NCI-H2196 treated with DMSO at 0.1 percent for 48 hours (cell line): ENCODE measurements around the gene ACSL5.
"Not testable (repeated sequence)": the region's sequence is repeated elsewhere in the genome, so short reads cannot be mapped to it uniquely, and the experiment has no call there.

ENCODE experiments used
- DNase-seq: peaks from one replicate; lab custom pipeline; 2025; ENCODE audit not compliant: unreplicated experiment; lab: John Stamatoyannopoulos, UW

The ACSL5 gene

GRCh38 chr10:112349521-112350085 lies 24.3 kb upstream of the ACSL5 start:
- no peak for DNase-seq

GRCh38 chr10:112351146-112351545 lies 22.8 kb upstream of the ACSL5 start:
- DNase-seq, result no peak

- no peak for DNase-seq
These were observed 21.9 kb upstream of the ACSL5 start for GRCh38 chr10:112352044-112352443.

GRCh38 chr10:112353046-112353445 lies 20.9 kb upstream of the ACSL5 start:
- no peak for DNase-seq

DNA sequence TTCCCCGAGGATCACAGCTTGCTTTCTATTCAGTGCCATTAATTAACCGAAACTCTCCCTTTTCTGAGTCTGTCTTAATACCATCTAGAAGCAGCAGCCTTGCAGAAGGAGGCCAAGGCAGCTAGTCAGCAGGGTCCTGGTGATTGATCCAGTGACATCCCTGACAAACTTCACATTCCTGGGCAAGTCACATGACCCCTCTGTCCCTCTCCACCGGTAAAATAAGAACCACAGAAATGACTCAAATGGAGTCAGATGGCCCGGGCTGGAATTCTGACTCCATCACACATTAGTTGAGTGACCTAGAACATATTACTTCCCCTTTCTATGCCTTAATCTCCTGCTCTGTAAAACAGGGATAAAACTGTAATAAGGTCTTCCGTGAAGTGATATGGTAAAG lies 17.2 kb upstream of the ACSL5 start:
- DNase-seq, result no peak

- no peak for DNase-seq
These were observed 14.2 kb upstream of the ACSL5 start for GRCh38 chr10:112359606-112360307.

DNA sequence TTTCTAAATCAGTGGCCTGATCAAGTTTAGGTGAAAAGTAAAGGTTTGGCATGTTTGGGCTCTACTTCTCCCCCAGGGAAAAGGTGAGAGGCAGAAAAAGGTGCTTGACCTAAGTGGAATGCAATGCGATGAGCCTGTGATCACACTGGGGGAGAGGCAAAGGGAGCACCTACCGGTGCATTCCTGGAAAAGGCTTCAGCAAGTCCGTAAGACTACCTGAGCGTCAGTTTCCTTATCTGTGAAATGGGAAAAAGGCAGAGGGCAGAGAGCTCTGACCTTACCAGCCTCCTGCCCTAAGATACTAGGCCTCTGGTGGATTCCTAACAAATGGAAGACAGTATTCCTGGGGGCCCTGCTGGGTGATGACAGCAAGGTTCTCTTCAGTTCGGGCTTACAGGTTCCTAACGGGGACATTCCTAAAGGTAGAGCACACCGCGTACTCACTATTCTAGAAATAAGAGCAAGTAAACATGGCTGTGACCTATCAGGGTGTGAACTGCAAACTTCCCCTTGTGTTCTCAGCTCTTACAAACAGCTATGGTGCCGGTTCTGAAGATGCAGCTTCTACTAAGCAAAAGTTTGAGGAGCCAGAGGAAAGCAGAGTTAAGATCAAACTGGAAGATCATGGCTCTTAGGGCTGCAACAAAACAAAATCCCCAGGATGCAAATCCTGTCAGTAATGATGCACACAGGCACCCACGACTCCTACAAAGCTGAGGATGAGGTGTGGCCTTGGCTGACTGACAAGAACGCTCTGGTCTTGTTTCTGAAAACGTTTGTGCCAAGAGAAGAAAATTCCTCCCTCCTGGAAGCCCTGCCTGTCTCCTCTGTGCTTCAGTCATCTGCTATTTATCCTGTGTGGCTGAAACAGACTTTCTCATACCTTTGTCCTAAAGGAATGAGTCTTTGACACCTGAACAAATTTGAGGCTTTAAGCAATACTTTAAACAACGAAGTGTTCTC lies 13.3 kb upstream of the ACSL5 start:
- DNase-seq, result no peak

GRCh38 chr10:112361951-112362751 lies 11.8 kb upstream of the ACSL5 start:
- no peak for DNase-seq

DNA sequence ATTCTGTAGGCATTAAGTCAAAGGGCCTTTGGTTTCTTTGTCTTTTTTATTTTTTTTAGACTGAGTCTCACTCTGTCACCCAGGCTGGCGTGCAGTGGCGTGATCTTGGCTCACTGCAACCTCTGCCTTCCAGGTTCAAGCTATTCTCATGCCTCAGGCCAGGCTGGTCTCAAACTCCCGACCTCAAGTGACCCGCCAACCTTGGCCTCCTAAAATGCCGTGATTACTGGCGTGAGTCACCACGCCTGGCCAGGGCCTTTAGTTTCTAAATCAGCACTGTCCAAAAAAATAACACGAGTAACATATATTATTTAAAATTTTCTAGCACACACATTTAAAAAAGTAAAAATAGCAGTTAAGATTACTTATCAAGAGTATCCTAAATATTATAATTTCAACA lies 11.1 kb upstream of the ACSL5 start:
- no peak for DNase-seq

DNA sequence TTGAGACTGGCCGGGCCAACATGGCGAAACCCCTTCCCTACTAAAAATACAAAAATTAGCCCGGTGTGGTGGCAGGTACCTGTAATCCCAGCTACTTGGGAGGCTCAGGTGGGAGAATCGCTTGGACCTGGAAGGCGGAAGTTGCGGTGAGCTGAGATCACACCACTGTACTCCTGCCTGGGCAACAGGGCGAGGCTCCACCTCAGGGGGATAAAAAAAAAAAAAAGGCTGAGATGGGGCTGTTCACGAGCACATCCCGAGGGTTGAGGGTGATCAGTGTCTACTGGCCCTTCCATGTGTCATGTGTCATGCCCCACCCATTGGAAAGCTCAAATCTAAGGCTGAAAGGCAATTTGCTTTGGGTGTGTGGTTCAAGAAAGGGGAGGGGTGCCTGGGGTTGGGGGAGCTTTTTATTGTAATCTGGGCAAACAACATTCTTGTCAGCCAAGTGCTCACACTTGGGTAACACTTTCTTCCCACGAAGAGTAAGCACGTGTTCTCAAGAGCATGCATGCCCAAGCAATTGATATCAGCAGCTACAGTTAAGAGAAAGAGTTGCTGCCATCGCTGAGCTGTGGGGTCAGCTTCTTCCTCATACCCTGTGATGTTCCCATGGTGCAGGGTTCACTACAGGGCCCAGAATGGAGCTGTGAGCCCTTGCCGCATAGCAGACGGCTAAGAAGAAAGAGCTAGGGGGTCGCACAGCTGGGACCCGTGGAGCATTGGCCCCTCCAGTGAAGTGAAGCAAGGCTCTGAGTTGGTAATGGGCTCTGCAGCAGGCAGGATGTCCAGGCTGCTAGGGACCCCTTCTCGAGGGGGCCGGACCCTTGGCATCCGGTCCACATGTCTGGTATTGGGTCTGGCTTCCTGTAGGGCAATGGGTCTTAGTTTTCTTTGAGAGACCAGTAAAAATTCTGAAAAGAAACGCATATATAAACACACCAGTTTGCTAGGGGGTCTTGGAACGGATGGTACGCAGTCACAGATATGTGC lies 9.9 kb upstream of the ACSL5 start:
- no peak for DNase-seq

DNA sequence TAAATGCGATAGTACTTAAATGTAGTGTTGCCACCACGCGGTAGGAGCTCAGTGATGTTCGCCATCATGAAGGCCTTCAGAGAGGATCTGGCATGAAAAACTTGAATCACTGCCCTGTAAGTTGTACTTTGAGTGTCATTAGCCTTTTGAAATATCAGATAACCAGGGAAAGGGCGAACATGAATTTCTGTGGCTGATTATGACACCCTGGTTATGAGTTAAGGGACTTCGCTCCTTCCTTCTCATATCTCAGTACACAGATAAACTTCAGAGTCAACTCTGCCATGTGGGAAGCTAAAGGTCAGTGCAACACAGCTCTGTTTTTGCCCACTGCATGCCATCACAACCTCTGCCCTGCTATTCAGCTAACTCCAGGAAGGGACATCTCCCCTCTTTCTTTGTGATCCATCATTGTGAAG lies 8.9 kb upstream of the ACSL5 start:
- no peak for DNase-seq

- DNase-seq, result no peak
These were observed 8.5 kb upstream of the ACSL5 start for GRCh38 chr10:112365451-112365850.

DNA sequence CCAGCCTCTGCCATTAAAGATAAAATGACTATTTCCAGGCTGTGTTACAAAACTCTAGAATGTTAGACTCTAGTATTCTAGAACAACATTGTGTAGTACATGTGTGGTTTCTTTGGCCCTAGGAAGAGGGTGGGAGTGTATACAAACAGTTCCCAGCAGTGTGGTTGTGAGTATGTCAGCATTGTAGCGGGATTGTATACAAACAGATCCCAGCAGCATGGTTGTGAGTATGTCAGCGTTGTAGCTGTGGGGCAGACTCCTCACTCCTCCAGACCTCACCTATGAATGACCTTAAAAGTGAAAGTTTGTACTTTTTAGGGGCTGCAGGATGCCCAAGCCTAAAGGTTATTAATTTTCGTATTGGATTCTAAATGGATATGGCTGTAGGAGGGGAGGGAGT lies 6.9 kb upstream of the ACSL5 start:
- DNase-seq, result no peak

- DNase-seq, result no peak
These were observed 6.4 kb upstream of the ACSL5 start for GRCh38 chr10:112367516-112367915.

DNA sequence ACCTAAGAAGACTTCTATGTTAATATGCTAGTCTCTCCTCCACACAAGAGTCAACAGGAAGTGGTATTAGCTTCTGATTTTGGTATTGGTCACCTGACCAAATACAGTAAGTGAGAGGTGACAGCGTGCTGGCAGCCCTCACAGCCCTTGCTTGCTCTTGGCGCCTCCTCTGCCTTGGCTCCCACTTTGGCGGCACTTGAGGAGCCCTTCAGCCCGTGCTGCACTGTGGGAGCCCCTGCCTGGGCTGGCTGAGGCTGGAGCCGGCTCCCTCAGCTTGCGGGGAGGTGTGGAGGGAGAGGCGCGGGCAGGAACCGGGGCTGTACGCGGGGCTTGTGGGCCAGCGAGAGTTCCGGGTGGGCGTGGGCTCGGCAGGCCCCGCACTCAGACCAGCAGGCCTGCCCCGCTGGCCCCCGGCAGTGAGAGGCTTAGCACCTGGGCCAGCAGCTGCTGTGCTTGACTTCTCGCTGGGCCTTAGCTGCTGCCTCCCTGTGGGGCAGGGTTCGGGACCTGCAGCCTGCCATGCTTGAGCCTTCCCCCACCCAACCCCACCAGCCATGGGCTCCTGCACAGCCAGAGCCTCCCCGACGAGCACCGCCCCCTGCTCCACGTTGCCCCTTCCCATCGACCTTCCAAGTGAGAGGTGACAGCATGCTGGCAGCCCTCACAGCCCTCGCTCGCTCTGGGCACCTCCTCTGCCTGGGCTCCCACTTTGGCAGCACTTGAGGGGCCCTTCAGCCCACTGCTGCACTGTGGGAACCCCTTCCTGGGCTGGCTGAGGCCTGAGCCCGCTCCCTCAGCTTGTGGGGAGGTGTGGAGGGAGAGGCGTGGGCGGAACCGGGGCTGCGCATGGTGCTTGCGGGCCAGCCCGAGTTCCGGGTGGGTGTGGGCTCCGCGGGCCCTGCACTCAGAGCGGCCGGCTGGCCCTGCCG lies 4.2 kb upstream of the ACSL5 start:
- DNase-seq, result no peak

GRCh38 chr10:112370424-112370819 lies 3.5 kb upstream of the ACSL5 start:
- DNase-seq, result no peak

DNA sequence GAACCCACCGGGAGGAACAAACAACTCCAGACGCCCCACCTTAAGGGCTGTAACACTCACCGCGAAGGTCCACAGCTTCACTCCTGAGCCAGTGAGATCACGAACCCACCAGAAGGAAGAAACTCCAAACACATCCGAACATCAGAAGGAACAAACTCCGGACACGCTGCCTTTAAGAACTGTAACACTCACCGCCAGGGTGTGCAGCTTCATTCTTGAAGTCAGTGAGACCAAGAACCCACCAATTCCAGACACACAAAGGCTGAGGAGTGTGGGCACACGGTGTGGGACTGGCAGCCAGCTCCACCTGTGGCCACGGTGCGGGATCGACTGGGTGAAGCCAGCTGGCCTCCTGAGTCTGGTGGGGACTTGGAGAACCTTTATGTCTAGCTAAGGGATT lies 2.6 kb upstream of the ACSL5 start:
- not testable (repeated sequence) for DNase-seq

- DNase-seq, result not testable (repeated sequence)
These were observed 1.6 kb upstream of the ACSL5 start for GRCh38 chr10:112372182-112372810.
